ENCODE data around the gene CADM2. TPM values are rescaled to one million over a fixed set of nuclear protein-coding genes. Genes with fewer than 3 reads are reported as not detected.

Gene CADM2
- total RNA-seq, 1 experiment from 2014 or later, result 0.64 TPM

- in situ Hi-C loops (cut with HindIII; ENCODE audit: low pct_unique_long_range_greater_than_20kb, low sequenced_read_pairs), result no loop called here
- POLR2A ChIA-PET, result no interaction called here
- DNase-seq (ENCODE audit: low read depth, low spot score) (no peak), ATAC-seq (no peak)
- CTCF ChIA-PET, result no interaction called here
- no peaks in the 10 kb centered on the region for H3K27me3 ChIP-seq (ENCODE audit: control insufficient read depth, insufficient read depth, low read length)
- no peak overlapping the region for H3K4me3 ChIP-seq (ENCODE audit: low read depth in 2 of 2, low read length in 2 of 2)
- no peaks in the 10 kb centered on the region for H3K4me1 ChIP-seq (ENCODE audit: control insufficient read depth, insufficient read depth, low read length)
- no peaks in the 10 kb centered on the region for H3K9me3 ChIP-seq (ENCODE audit: control insufficient read depth, insufficient read depth, low read depth, low read length)
- H3K36me3 ChIP-seq (ENCODE audit: control insufficient read depth, insufficient read depth, low read length), result no peaks in the 10 kb centered on the region
- no peak overlapping the region for H3K27ac ChIP-seq (ENCODE audit: low read length)
- no peak for TF ChIP-seq SIN3A (IDR thresholded peaks at IDR 0.05; ENCODE audit: borderline replicate concordance, insufficient read depth, low read depth, low read length)
- no peak for TF ChIP-seq CTCF (IDR thresholded peaks at IDR 0.05)
- TF ChIP-seq POLR2AphosphoS5 (IDR thresholded peaks at IDR 0.05; ENCODE audit: low read depth, low read length), result no peak
- no peak for TF ChIP-seq REST (IDR thresholded peaks at IDR 0.05; ENCODE audit: insufficient read depth in 1 of 2, low read depth in 2 of 2, low read length in 1 of 2)
- no peak for TF ChIP-seq TCF7L2 (IDR thresholded peaks at IDR 0.05; ENCODE audit: low read depth, low read length)
- BruUV-seq (replicated peaks), result no TSS peak
- intact Hi-C loops (cut with micrococcal nuclease; ENCODE audit: unreplicated experiment), result no loop called here
Measured at GRCh38 chr3:86037916-86038315, 1079.1 kb downstream of the CADM2 start.

- intact Hi-C loops (cut with micrococcal nuclease; ENCODE audit: unreplicated experiment) (no loop called here), in situ Hi-C loops (cut with HindIII; ENCODE audit: low pct_unique_long_range_greater_than_20kb, low sequenced_read_pairs) (no loop called here)
Measured at GRCh38 chr3:86046436-86047136, 1087.8 kb downstream of the CADM2 start.

More at GRCh38 chr3:86046436-86047136, 1087.8 kb downstream of the CADM2 start:
- BruUV-seq (replicated peaks), result no TSS peak
- Histone ChIP-seq H3K4me1 (ENCODE audit: control insufficient read depth, insufficient read depth, low read length) (no peaks in the 10 kb centered on the region), H3K4me3 (ENCODE audit: low read depth in 2 of 2, low read length in 2 of 2) (no peak overlapping the region), H3K27ac (ENCODE audit: low read length) (no peak overlapping the region), H3K36me3 (ENCODE audit: control insufficient read depth, insufficient read depth, low read length) (no peaks in the 10 kb centered on the region), H3K27me3 (ENCODE audit: control insufficient read depth, insufficient read depth, low read length) (no peaks in the 10 kb centered on the region), H3K9me3 (ENCODE audit: control insufficient read depth, insufficient read depth, low read depth, low read length) (no peaks in the 10 kb centered on the region)
- CTCF ChIA-PET, result no interaction called here
- TF ChIP-seq POLR2AphosphoS5 (IDR thresholded peaks at IDR 0.05; ENCODE audit: low read depth, low read length), result no peak
- TF ChIP-seq SIN3A (IDR thresholded peaks at IDR 0.05; ENCODE audit: borderline replicate concordance, insufficient read depth, low read depth, low read length), result no peak
- TF ChIP-seq CTCF (IDR thresholded peaks at IDR 0.05), result no peak
- TF ChIP-seq REST (IDR thresholded peaks at IDR 0.05; ENCODE audit: insufficient read depth in 1 of 2, low read depth in 2 of 2, low read length in 1 of 2), result no peak
- no peak for TF ChIP-seq TCF7L2 (IDR thresholded peaks at IDR 0.05; ENCODE audit: low read depth, low read length)
- POLR2A ChIA-PET, result no interaction called here
- no peak for ATAC-seq
- no peak for DNase-seq (ENCODE audit: low read depth, low spot score)
